ENCODE results near the gene RACGAP1.

RACGAP1 gene

DNA sequence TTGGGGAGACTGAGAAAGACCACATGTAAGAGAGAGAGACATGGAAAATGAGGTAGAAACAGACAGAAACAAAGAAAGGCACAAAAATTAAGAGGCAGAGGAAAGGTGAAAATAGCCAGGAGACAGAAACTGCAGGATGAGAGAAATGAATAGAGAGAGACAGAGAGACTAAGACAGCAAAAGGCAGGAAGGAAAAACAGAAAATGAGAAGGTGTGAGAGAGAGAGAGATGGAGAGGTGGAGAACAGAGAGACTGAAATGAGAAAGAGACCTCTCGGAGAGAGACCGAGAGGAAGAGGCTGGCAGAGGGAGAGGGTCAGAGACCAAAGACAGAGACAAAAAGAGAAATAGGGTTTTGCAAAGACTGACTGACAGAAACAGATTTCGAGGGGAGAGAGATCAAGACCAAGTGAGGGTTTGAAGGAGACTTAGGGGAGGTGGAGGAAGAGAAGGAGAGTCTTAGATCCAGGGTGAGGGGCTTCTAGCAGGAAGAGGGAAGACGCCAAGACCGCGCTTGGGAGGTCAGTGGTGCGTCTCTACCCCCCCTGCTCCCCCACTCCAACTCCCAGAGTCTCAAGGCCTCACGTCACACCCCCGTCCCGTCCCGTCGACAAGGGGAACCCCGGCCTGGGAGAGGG lies 64.7 kb downstream of the RACGAP1 start:
- Histone ChIP-seq H3K9ac (ENCODE audit: low read length) (peak overlapping the region; percentile 37), H3K27me3 (ENCODE audit: control insufficient read depth, insufficient read depth, low read length) (peaks cover 91% of the 10 kb centered on the region), H3K4me3 (ENCODE audit: low read length) (no peak overlapping the region), H3K9me3 (ENCODE audit: control insufficient read depth, low read length) (no peaks in the 10 kb centered on the region), H3K36me3 (ENCODE audit: control insufficient read depth, insufficient read depth, low read length) (no peaks in the 10 kb centered on the region), H3K4me1 (ENCODE audit: control insufficient read depth, insufficient read depth, low read length) (peaks cover 36% of the 10 kb centered on the region)

DNA sequence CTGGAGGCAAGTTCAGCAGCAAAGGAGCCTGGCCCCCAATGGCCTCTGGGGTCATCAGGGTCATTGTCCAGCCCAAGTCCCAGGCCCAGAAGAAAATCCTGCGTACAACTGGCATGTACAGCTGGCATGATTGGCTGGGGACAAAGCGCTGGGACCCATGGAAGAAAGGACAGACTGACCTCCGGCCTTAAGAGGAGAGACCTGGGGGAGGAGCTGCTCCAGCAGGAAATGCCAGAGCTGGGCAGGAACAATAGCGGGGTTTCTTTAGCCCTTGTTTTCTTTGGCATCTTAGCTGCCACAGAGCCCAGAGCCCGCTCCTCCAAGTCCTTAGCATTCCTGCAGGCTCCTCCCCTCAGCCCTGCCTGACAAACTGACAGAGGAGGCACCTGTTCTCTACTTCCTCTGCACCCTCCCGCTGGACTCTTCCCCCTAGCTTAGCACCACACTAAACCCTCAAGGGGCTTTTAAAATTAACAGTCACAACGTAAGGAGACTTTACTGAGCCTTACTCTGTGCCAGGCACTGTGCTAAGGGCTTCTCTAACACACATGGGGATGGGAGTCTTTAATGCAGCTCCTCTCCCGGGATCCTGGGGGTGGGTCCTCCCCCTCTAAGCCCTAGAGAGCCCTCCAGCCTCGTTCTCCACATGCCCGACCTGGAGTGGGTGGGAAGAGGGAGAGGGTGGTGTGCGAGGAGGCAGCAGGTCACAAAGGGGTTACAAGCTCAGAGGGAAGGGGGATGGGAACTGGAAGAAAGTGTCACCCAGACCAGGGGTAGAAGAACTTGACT lies 65.4 kb downstream of the RACGAP1 start:
- Histone ChIP-seq H3K9ac (ENCODE audit: low read length) (peak overlapping the region; percentile 37), H3K4me3 (ENCODE audit: low read length) (no peak overlapping the region), H3K27me3 (ENCODE audit: control insufficient read depth, insufficient read depth, low read length) (peaks cover 92% of the 10 kb centered on the region), H3K4me1 (ENCODE audit: control insufficient read depth, insufficient read depth, low read length) (peaks cover 36% of the 10 kb centered on the region), H3K9me3 (ENCODE audit: control insufficient read depth, low read length) (no peaks in the 10 kb centered on the region), H3K36me3 (ENCODE audit: control insufficient read depth, insufficient read depth, low read length) (no peaks in the 10 kb centered on the region)

DNA sequence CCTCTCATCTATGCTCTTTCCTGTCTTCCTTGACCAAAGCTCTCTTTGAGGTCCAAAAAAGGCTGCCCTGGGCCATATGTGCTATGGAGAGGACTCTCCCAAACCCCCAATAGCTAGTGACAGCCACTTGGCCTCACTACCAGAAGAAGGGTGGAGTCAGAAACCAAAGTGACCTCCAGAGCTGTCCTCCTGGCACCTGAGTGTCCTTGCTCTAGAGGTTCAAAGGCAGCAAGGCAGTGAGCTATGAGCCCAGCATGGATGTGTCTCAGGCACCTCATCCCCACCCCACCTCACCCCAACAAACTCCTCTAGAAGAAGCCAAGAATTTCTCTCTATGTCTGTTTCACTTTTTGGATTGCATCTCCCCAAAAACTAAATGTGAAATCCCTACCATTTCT lies 67.7 kb downstream of the RACGAP1 start:
- no peak overlapping the region for H3K4me3 ChIP-seq (ENCODE audit: low read length)
- H3K4me1 ChIP-seq (ENCODE audit: control insufficient read depth, insufficient read depth, low read length), result peaks cover 26% of the 10 kb centered on the region
- H3K9me3 ChIP-seq (ENCODE audit: control insufficient read depth, low read length), result no peaks in the 10 kb centered on the region
- no peak overlapping the region for H3K9ac ChIP-seq (ENCODE audit: low read length)
- no peaks in the 10 kb centered on the region for H3K36me3 ChIP-seq (ENCODE audit: control insufficient read depth, insufficient read depth, low read length)
- H3K27me3 ChIP-seq (ENCODE audit: control insufficient read depth, insufficient read depth, low read length), result peaks cover 76% of the 10 kb centered on the region

DNA sequence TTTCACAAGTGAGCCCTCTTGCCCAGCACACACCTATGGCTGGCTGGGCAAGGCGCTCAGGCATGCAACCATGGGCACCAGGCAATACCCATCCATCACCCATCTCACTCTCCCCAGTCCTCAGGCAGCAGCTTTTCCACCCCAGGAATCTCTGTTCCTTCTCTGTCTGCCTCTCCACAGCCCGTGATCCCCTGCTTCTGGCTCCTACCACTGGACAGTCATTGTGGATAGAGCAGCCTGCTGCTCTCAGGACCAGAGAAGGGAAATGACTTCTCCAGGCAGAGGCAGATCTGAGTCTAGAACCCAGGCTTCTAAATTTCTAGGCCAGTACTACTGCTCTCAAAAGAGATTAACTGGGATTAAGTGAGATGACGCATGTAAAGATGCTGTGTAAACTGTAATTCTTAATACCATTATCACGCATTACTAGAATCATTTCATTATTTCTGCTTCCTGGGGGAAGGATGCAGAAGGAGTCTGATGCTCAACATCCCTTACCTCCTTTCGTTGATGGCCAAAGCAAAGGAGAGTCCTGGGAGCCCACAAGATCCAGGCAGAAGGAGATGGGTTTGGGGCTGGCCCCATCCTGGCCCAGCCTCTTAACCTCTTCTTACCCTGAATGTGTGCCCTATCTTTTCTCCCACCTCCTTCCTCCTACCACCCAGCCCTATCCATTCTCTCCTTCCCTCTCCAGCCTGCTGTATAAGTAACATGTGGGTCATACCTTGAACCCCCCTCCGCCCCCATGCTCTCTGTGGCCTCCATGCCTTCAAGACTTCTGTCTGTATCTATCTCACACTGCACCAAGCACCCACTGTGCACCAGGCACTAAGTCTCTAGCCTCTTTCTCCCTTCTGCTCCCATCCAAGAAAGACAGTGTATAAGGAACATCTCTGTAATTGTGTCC lies 68.4 kb downstream of the RACGAP1 start:
- no peak overlapping the region for H3K4me3 ChIP-seq (ENCODE audit: low read length)
- H3K27me3 ChIP-seq (ENCODE audit: control insufficient read depth, insufficient read depth, low read length), result peaks cover 70% of the 10 kb centered on the region
- H3K9ac ChIP-seq (ENCODE audit: low read length), result no peak overlapping the region
- H3K4me1 ChIP-seq (ENCODE audit: control insufficient read depth, insufficient read depth, low read length), result peaks cover 28% of the 10 kb centered on the region
- H3K36me3 ChIP-seq (ENCODE audit: control insufficient read depth, insufficient read depth, low read length), result no peaks in the 10 kb centered on the region
- no peaks in the 10 kb centered on the region for H3K9me3 ChIP-seq (ENCODE audit: control insufficient read depth, low read length)

DNA sequence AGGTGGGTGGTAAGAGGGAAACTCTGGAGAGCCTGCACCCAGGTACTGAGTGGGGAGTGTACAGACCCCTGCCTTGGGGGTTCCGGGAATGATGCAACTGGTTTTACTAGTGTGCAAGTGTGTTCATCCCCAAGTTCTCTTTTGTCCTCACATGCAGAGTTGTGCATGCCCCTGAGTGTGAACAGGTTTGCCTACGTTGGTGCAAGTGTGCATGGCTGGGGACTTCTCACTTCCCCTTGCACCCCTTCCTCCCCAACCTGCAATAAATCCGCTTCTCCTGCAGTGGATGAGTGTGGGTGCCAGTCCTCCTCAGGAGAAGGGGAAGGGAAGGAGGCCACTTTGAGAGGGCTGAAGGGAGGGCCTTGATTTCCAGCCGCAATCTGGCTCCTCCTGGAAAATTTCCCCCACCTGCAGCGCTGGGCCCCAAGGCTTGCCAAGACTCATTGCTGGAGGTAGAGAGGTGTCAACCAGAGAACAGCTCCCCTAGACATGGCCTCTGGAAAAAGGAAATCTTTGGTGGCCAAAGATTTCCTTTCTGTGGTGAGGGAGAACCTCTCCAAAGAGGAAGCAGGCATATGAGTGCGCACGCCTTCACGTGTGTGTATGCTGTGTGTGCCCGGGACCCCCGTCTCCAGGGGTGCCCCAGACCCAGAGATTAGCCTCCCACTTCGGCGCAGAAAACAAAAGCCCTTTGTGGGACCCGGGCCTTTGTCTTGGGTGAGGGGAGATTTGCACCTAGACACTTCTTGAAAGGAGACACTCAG lies 69.2 kb downstream of the RACGAP1 start:
- no peak overlapping the region for H3K9ac ChIP-seq (ENCODE audit: low read length)
- H3K4me1 ChIP-seq (ENCODE audit: control insufficient read depth, insufficient read depth, low read length), result peaks cover 28% of the 10 kb centered on the region
- no peak overlapping the region for H3K4me3 ChIP-seq (ENCODE audit: low read length)
- H3K9me3 ChIP-seq (ENCODE audit: control insufficient read depth, low read length), result no peaks in the 10 kb centered on the region
- H3K36me3 ChIP-seq (ENCODE audit: control insufficient read depth, insufficient read depth, low read length), result no peaks in the 10 kb centered on the region
- peaks cover 64% of the 10 kb centered on the region for H3K27me3 ChIP-seq (ENCODE audit: control insufficient read depth, insufficient read depth, low read length)

DNA sequence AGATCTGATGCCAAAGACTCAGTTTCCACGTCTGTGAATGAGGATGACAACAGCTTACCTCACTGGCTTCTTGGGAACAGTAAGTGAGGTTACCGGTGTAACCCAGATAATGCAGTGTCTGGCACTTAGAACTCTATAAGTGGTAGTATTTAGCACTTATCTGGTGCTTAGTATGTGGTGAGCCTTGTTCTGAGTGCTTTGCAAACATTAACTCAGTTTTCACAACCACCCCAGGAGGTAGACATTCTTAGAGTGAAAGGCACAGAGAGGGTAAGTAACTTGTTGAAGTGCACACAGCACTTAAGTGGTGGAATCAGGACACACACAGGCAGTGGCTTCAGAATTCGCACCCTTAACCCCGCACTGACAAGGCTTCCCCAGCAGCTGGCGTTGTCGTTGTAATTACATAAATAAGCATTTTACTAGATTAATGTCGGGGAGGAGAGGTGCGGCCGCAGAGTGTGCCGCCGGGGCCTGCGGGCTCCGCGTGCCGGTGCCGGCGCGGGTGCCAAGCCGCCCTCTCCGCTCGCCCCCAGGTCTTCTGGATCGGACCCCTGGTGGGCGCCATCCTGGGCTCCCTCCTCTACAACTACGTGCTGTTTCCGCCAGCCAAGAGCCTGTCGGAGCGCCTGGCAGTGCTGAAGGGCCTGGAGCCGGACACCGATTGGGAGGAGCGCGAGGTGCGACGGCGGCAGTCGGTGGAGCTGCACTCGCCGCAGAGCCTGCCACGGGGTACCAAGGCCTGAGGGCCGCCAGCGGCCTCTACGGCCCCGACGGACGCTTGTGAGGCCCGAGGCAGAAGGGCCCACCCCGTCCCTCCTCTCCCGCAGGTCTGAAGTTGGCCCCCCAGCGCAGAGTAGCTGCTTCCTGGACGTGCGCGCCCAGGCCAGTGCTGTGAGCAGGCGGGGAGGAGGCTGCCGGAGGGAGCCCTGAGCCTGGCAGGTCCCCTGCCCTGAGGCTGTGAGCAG lies 70.1 kb downstream of the RACGAP1 start:
- peaks cover 27% of the 10 kb centered on the region for H3K4me1 ChIP-seq (ENCODE audit: control insufficient read depth, insufficient read depth, low read length)
- H3K36me3 ChIP-seq (ENCODE audit: control insufficient read depth, insufficient read depth, low read length), result no peaks in the 10 kb centered on the region
- H3K9ac ChIP-seq (ENCODE audit: low read length), result no peak overlapping the region
- no peaks in the 10 kb centered on the region for H3K9me3 ChIP-seq (ENCODE audit: control insufficient read depth, low read length)
- H3K4me3 ChIP-seq (ENCODE audit: low read length), result no peak overlapping the region
- H3K27me3 ChIP-seq (ENCODE audit: control insufficient read depth, insufficient read depth, low read length), result peaks cover 55% of the 10 kb centered on the region

DNA sequence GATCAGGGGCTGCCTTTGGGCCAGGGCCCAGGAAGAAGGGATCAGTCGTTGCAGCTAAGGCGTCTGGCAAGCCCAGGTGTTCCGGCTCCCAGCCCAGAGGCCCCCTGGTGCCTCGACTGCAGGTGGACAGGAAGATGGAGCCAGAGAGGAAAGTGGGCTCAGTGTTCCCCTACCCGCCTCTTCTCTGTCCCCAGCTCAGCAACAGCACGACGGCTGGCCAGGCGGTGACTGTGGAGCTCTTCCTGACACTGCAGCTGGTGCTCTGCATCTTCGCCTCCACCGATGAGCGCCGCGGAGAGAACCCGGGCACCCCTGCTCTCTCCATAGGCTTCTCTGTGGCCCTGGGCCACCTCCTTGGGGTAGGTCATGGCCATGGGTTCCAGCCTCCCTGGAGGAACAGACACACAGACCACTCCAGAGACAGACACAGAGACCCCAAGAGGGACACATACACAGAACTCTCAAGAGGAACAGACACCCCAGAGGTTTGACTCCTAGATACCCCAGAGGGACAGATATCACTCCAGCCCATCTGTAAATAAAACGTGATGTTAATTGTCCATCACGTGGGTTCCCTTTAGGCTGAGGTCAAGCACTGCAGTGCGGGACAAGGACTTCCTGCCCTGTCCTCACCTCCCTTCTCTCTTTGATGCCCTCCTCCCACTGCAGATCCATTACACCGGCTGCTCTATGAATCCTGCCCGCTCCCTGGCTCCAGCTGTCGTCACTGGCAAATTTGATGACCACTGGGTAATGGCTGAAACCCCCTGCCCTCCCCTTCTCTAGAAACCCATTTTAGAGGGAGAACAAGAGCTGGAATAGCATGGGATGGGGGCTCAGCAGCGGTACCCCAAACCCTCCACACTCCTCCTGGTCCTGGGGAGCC lies 71.1 kb downstream of the RACGAP1 start:
- no peak overlapping the region for H3K4me3 ChIP-seq (ENCODE audit: low read length)
- H3K4me1 ChIP-seq (ENCODE audit: control insufficient read depth, insufficient read depth, low read length), result peaks cover 21% of the 10 kb centered on the region
- H3K9me3 ChIP-seq (ENCODE audit: control insufficient read depth, low read length), result no peaks in the 10 kb centered on the region
- H3K9ac ChIP-seq (ENCODE audit: low read length), result no peak overlapping the region
- no peaks in the 10 kb centered on the region for H3K36me3 ChIP-seq (ENCODE audit: control insufficient read depth, insufficient read depth, low read length)
- H3K27me3 ChIP-seq (ENCODE audit: control insufficient read depth, insufficient read depth, low read length), result peaks cover 45% of the 10 kb centered on the region

DNA sequence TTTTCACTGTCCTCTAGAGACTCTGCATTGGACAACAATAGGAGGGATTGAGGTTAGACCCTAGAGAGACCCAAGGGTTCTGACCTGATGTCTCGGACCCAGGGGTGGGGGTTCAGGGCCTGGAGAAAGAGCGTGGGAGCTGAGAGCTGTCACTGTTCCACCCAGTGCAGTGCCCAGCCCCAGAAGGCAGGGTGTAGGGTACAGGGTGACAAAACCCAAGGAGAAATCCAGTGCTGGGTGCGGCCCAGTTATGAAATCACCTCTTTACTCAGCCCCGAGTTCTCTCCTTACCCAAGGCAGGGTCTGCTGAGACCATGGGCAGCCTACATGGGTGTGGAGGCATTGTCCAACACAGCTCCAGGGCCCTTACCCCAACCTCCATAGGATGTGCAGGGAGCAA lies 72.1 kb downstream of the RACGAP1 start:
- Histone ChIP-seq H3K27me3 (ENCODE audit: control insufficient read depth, insufficient read depth, low read length) (peaks cover 36% of the 10 kb centered on the region), H3K9ac (ENCODE audit: low read length) (no peak overlapping the region), H3K9me3 (ENCODE audit: control insufficient read depth, low read length) (no peaks in the 10 kb centered on the region), H3K36me3 (ENCODE audit: control insufficient read depth, insufficient read depth, low read length) (no peaks in the 10 kb centered on the region), H3K4me1 (ENCODE audit: control insufficient read depth, insufficient read depth, low read length) (peaks cover 21% of the 10 kb centered on the region), H3K4me3 (ENCODE audit: low read length) (no peak overlapping the region)

DNA sequence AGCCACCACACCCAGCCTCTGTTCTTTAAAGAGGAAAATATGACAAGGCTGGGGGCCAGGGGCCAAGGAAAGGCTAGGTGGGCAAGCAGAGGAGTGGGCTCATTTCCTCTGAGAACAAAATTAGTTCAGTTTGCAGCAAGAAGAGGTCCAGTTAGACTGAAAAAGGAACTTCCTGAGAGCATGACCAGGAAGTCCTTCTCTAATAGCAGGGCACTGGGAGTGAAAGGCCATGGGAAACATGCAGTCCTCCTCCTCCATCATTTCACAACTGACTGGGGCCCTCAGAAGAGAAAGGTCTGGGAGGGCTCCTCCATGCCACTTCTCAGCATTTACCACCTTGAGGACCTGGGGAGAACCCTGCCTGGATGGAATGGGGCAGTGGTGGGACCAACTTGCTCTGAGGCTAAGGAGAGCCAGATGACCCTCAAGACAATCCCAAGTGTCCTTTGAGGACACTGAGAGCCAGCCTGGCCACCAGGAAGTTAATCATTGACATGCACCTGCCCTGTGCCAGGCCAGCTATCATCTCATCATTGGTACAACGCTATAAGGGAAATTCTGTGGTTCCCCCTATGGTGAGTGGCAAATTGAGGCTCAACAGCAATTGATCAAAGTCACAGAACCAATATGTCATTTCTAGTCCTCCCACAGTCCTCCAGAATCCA lies 72.8 kb downstream of the RACGAP1 start:
- Histone ChIP-seq H3K27me3 (ENCODE audit: control insufficient read depth, insufficient read depth, low read length) (peaks cover 30% of the 10 kb centered on the region), H3K9me3 (ENCODE audit: control insufficient read depth, low read length) (no peaks in the 10 kb centered on the region), H3K4me3 (ENCODE audit: low read length) (no peak overlapping the region), H3K4me1 (ENCODE audit: control insufficient read depth, insufficient read depth, low read length) (peaks cover 21% of the 10 kb centered on the region), H3K9ac (ENCODE audit: low read length) (no peak overlapping the region), H3K36me3 (ENCODE audit: control insufficient read depth, insufficient read depth, low read length) (no peaks in the 10 kb centered on the region)
